GM21360 (cell line): ENCODE results near the gene PDZK1IP1.
A peak's percentile ranks its signal among the peaks of the same experiment; 100 is the strongest.
"Not testable (repeated sequence)": the region's sequence is repeated elsewhere in the genome, so short reads cannot be mapped to it uniquely, and the experiment has no call there.

Experiments used
- ATAC-seq: cut with Tn5 transposase; IDR thresholded peaks from one replicate; pipeline ENCODE4 v1.9.1; 2021; ENCODE audit warnings: mild to moderate bottlenecking, moderate library complexity; ENCODE audit not compliant: unreplicated experiment

The PDZK1IP1 gene

GRCh38 chr1:47181955-47182675, 7.7 kb downstream of the PDZK1IP1 start:
- ATAC-seq: no peak

DNA sequence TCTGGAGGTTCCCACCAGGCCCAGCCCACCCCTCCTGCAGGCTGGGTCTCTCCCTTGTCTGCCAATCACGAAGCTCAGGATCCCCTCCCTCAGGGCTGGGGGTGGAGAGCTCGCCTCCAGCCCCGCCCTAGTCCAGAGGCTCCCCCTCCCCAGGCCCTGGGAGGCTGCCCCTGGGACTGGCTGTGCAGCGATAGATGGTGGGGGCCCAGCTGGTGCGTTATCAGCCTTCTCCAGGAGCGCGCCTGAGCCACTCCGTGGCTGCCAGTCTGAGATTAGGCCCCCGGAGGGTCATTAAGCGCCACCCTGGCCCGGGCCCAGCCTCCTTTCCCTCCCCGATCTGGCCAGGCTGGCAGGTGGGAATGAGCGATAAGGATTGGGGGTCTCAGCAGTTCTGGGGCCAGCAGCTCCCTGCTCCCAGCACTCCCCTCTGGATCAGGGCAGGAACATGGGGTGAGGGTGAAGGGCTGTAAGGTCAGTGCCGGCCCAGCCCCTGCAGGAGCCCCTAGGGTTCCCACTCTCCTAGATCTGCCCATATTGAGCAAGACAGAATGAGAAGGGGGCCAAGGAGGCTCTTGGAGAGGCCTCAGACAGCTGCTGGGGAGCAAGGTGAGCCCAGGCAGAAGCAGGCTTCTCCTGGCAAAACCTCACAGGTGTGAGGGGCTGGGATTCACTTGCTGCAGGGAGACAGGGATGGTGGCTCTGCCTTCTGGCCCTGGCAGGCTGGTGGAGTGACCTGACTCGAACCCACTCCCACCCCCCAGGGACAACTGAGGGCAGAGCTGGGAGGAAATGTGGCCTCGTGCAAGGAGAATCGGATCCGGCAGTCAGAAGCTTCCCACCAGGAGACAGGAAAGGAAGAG, 8.5 kb downstream of the PDZK1IP1 start:
- no peak for ATAC-seq

DNA sequence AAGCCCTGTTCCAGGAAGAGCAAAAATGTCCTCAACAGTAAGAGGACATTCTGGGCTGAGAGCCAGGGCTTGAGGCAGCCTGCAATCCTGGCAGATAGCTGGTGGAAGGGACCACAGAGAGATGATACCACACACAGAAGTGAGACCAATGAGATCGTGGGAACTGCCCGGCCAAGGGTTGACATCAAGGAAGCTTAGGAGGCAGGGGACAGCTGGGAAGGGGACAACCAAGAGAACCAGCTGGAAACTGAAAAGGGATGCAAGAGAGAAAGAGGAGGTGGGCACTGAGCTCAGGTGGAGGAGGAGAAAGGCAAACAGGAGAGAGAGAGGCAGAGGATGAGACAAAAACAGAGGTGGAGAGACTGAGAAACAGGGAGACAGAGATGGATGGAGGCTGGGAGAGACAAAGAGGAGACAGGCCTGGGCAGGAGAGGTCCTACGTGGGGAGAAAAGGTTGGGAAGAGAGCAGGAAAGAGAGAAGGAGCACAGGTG, 9.2 kb downstream of the PDZK1IP1 start:
- no peak for ATAC-seq

GRCh38 chr1:47179988-47180563, 9.8 kb downstream of the PDZK1IP1 start:
- no peak for ATAC-seq

DNA sequence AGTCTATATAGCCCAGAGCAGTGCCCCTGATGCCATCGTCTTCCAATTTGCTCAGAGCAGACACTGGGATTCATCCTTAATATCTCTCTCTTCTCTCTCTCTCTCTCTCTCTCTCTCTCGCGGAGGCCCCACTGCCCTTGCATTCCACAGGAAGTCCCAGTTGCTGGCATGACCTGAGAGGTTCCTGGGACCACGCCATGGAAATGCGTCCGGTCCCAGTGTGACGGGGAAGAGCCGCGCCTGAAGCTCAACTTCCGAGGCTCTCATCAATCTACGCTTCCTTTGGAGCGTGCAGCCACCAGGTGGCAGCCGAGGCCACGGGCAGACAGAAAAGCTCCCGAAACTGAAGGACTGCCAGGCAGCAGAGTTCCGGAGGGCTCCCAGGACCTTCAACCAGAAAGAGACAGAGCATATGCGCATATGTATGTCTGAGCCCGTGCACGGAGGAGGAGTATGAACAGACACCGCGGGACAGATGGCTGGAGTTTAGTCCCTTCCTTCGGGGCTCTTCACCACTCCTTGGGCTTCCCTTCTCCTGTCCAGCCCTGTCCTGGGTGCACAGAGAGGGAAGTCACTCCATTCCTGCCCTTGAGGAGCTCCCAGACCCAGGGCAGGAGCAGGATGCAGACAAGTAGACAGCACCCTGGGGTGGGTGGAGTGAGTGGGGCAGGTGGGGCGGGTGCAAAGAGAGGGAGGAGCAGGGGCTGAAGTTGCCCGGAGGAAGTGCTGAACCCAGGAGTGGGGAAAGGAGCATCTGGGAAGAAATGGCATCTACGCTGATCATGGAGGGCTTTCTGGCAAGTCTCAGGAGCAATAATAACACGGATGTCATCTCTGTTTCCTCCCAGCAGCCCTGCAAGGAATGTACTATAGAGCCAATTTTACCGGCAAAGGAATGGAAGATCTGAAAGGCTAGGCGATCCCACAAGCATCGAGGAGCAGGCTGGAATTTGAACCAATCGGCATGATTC, 10.5 kb downstream of the PDZK1IP1 start:
- peak; percentile 86 for ATAC-seq

GRCh38 chr1:47178654-47179016, 11.2 kb downstream of the PDZK1IP1 start:
- ATAC-seq: no peak

DNA sequence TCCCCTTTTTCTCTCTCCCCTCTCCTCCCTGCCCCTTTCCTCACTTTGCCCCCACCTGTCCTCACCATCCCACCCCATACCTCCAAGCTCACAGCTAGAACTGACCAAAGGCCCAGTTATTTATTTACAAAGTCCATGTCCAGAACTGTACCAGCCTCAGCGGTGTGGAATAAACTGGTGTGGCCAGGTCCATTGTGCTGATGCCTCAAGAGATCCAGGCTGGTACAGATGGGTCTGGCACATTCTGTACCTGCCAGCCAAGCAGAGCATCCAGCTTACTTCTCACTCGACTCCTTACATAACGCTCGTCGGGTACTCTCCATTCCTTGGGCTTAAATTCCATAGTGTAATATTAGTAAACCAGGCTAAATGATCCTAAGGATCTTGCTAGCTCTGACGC, 11.8 kb downstream of the PDZK1IP1 start:
- no peak for ATAC-seq

GRCh38 chr1:47175227-47175934, 14.5 kb downstream of the PDZK1IP1 start:
- ATAC-seq: peak; percentile 43

GRCh38 chr1:47174656-47175020, 15.2 kb downstream of the PDZK1IP1 start:
- no peak for ATAC-seq

DNA sequence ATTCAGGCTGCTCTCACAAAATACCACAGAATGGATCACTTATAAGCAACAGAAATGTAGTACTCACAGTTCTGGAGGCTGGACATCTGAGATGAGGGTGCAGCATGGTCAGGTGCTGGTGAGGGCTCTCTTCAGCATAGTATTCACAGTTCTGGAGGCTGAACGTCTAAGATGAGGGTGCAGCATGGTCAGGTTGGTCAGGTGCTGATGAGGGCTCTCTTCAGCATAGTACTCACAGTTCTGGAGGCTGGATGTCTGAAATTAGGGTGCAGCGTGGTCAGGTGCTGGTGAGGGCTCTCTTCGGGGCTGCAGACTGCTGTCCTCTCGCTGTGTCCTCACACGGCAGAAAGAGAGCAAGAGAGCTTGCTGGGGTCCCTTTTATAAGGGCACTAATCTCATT, 17.1 kb downstream of the PDZK1IP1 start:
- ATAC-seq: no peak

GRCh38 chr1:47164552-47164951, 25.3 kb downstream of the PDZK1IP1 start:
- no peak for ATAC-seq

DNA sequence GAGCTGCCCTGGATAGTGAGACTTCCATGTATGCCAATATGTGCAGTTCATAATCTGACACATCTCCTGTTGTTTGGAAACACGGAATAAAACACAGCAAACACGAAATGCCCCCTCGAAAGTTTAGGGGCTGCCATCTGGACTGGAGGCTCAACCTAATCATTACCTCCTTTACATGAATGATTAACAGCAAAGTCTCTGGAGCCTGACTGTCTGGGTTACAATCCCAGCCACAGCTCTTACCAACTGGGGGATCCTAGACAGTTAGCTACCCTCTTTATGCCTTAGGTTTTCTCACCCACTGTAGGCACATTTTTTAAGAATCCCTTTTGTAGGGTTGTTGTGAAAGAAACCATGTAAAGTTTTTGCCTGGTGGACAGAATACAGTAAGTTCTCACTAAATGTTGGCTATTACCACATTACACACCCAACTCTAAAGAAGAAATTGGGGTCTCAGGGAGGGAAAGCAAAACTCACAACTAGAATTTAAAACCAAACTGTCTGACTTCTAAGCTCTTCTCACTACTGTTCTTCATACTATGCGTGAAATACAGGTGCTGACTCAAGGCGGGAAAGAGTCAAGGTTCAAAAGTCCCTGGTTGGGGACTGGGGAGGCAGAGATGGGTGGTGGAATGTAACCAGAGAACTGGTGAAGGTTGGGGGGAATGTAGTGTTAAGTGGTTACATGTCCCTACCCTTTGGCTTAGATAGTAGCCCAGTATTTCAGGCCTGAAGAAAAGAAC, 28.4 kb downstream of the PDZK1IP1 start:
- ATAC-seq: no peak

- no peak for ATAC-seq
Observed at GRCh38 chr1:47160716-47161115, 29.1 kb downstream of the PDZK1IP1 start.

- not testable (repeated sequence) for ATAC-seq
Observed at GRCh38 chr1:47157957-47158356, 31.9 kb downstream of the PDZK1IP1 start.

DNA sequence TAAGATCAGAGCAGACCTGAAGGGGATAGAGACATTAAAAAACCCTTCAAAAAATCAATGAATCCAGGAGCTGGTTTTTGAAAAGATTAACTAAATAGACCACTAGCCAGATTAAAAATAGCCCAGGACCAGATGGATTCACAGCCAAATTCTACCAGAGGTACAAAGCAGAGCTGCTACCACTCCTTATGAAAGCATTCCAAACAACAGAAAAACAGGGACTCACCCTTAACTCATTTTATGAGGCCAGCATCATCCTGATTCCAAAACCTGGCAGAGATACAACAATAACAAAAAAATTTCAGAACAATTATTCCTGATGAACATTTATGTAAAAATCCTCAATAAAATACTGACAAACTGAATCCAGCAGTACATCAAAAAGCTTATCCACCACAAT, 33.4 kb downstream of the PDZK1IP1 start:
- not testable (repeated sequence) for ATAC-seq

- not testable (repeated sequence) for ATAC-seq
Observed at GRCh38 chr1:47149162-47149561, 40.7 kb downstream of the PDZK1IP1 start.

DNA sequence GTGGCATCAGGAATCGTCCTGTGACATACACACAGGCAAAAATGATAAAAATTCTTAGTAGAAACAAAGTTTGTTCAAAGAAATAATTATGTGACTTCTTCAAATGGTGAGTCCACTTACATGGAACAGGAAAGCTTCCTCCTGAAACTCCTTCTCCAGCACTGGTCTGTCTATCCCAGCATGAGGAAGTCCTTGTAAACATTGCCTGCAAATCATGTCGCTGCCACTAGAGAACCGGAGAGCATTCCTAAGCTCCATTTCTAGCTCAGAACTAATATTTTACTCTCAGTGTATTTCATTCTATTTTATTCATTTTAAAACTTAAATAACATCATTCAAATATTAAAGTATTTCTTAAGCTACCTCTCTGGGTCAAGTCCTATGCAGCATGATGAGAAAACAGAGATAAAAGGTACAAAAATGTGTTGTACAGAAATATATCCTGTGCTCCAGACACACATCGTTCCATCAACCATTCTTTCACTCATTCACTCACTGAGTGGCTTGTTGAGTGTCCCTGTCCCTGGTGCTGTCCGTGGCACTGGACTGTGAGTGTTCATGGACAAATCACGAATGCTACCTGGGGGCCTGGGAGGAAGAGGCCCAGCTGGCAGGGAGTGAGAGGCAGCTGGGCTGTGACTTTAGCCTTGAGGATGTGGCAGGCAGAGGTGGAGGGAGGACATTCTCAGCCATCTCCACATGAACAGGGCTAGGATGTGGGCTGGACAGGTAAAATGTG, 42.6 kb downstream of the PDZK1IP1 start:
- ATAC-seq: no peak

DNA sequence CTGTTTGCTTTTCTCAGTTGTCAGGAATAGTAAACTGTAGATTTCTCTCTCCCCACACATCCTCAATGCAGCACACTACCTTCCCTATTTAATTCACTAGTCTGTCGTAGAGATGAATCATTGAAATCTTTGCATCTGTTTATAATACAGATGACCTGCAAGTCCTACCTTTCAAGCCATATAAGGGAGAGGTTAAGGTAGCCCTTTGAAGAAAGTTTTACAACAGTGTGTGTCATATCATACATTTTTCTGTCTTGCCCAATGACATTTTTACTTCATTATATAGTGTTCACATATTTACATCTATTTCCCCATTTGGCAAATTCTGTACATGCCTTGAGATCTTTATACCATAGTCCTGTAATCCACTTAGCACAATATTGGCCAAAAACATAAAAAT, 43.3 kb downstream of the PDZK1IP1 start:
- not testable (repeated sequence) for ATAC-seq

DNA sequence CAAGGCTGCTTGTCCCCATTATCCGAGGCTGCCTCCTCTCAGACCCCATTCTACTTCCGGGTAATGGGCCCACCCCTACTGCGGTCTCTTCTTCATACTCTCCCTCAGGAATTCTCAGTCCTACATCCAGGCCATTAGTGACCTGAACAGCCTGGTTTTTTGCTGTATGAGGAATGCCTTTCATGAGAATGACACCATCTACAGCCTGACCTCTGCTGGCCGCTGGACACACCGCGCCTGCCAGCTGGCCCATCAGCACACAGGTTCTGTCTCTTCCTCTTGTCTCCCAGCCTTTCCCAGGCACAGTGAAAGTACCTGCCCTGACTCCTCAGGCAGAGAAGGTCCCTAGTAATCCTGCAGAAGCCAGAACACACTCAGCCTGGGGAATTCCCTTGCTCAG, 46.2 kb downstream of the PDZK1IP1 start:
- ATAC-seq: not testable (repeated sequence)
